RWPE2 (cell line): ENCODE results near the gene MACROD2.
A peak's percentile ranks its signal among the peaks of the same experiment; 100 is the strongest.

Source experiments
- ATAC-seq: fragments of 200-7000 bp; cut with Tn5 transposase; 3 replicates; pipeline ENCODE4 v1.9.1; 2021; ENCODE audit warnings: low read depth
- DNase-seq: peaks from one replicate; pipeline ENCODE4 v3.0.0-alpha.2; 2020; ENCODE audit warnings: low spot score
- H3K27ac ChIP-seq: fragments of 450-650 bp; 2 replicates; pipeline ENCODE4 v1.5.1; 2017; ENCODE audit warnings: mild to moderate bottlenecking; ENCODE audit not compliant: poor library complexity, severe bottlenecking
- H3K27me3 ChIP-seq: fragments of 250-450 bp; sonication (Bioruptor Pico); 2 replicates; pipeline ENCODE4 v1.5.1; 2021; ENCODE audit warnings: mild to moderate bottlenecking, moderate library complexity; ENCODE audit not compliant: insufficient read depth, poor library complexity, severe bottlenecking
- H3K36me3 ChIP-seq: fragments of 250-450 bp; sonication (Bioruptor Pico); 2 replicates; pipeline ENCODE4 v1.5.1; 2020; ENCODE audit warnings: low read depth, mild to moderate bottlenecking, moderate library complexity
- H3K4me1 ChIP-seq: fragments of 250-450 bp; sonication (Bioruptor Pico); 2 replicates; pipeline ENCODE4 v1.5.1; 2021; ENCODE audit warnings: mild to moderate bottlenecking, moderate library complexity; ENCODE audit not compliant: insufficient read depth, poor library complexity, severe bottlenecking
- H3K4me3 ChIP-seq: fragments of 250-450 bp; sonication (Bioruptor Pico); 2 replicates; pipeline ENCODE4 v1.5.1; 2021; ENCODE audit warnings: mild to moderate bottlenecking, moderate library complexity; ENCODE audit not compliant: severe bottlenecking
- H3K9me3 ChIP-seq: fragments of 250-450 bp; sonication (Bioruptor Pico); 2 replicates; pipeline ENCODE4 v1.5.1; 2021; ENCODE audit warnings: mild to moderate bottlenecking, moderate library complexity; ENCODE audit not compliant: severe bottlenecking
- TF ChIP-seq, protein P1 (sequence below): fragments of 450-650 bp; IDR thresholded peaks from one replicate; pipeline ENCODE4 v1.5.1; 2017; ENCODE audit warnings: mild to moderate bottlenecking, moderate library complexity; ENCODE audit not compliant: poor library complexity, severe bottlenecking

The MACROD2 gene

DNA sequence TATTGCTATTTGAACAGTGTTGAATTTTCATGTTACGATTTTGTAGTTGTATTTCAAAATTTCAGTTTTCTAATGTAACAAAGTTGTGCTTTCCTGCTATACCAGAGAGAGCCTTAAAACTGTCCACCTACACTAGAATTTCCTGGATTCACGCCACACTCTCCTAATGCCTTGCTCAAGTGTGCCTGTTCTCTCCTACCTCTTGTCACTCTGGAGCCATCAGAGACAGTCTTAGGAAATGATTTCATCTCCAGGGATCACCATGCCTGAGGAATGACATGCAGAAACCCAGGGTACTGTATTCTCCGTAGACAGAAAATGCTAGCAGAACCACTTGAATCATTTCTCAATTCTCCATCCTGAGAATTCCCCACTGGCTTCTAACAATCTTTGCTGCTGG, 1910.3 kb downstream of the MACROD2 start:
- H3K27ac ChIP-seq = no peak overlapping the region
- H3K9me3 ChIP-seq = no peaks in the 10 kb centered on the region
- no peak for ATAC-seq
- H3K27me3 ChIP-seq = no peaks in the 10 kb centered on the region
- H3K4me3 ChIP-seq = no peak overlapping the region
- DNase-seq = no peak
- no peaks in the 10 kb centered on the region for H3K36me3 ChIP-seq
- TF ChIP-seq, protein P1, sequence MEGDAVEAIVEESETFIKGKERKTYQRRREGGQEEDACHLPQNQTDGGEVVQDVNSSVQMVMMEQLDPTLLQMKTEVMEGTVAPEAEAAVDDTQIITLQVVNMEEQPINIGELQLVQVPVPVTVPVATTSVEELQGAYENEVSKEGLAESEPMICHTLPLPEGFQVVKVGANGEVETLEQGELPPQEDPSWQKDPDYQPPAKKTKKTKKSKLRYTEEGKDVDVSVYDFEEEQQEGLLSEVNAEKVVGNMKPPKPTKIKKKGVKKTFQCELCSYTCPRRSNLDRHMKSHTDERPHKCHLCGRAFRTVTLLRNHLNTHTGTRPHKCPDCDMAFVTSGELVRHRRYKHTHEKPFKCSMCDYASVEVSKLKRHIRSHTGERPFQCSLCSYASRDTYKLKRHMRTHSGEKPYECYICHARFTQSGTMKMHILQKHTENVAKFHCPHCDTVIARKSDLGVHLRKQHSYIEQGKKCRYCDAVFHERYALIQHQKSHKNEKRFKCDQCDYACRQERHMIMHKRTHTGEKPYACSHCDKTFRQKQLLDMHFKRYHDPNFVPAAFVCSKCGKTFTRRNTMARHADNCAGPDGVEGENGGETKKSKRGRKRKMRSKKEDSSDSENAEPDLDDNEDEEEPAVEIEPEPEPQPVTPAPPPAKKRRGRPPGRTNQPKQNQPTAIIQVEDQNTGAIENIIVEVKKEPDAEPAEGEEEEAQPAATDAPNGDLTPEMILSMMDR = no peak
- H3K4me1 ChIP-seq = no peaks in the 10 kb centered on the region

DNA sequence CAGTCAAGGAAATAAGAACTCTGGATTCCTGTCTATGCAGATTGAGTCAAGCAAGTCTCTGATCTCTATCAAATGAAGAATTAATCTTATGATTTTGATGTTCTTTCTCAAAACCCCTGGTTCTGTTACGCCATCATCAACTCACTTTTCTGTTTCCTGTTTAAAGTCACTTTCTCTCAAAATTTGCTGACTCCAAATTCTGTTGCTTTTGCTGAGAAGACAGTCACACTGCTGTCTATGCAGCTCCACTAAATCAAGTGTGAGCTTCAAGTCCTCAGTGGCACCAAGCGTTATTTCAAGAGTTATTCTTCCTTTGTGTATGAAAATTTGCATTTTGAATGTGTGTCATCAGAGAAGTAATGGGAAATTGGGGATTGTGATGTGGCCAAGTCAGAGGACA, 1914.7 kb downstream of the MACROD2 start:
- Histone ChIP-seq H3K27ac (no peak overlapping the region), H3K27me3 (no peaks in the 10 kb centered on the region), H3K4me1 (no peaks in the 10 kb centered on the region), H3K4me3 (no peak overlapping the region), H3K9me3 (no peaks in the 10 kb centered on the region), H3K36me3 (no peaks in the 10 kb centered on the region)
- TF ChIP-seq, protein P1 = no peak
- DNase-seq (no peak), ATAC-seq (no peak)

DNA sequence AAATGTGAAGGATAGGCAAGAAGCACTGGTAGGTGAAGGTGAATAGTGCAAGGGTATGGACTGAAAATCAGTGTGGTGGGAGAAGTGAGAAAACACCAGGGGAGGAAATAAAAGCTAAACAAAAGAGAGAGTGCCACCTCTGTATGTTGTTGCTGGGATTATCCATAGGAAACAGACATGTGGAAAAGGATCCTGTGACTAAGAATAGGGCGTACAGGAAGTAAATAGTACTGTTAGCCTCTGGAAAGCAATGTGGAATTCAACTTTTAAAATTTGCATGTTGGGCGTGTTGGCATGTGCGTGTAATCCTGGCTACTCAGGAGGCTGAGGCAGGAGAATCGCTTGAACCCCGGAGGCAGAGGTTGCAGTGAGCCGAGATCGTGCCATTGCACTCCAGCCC, 1916.3 kb downstream of the MACROD2 start:
- no peaks in the 10 kb centered on the region for H3K27me3 ChIP-seq
- ATAC-seq (no peak), DNase-seq (no peak)
- peaks cover 2% of the 10 kb centered on the region for H3K4me1 ChIP-seq
- H3K9me3 ChIP-seq = no peaks in the 10 kb centered on the region
- TF ChIP-seq, protein P1 = no peak
- no peak overlapping the region for H3K4me3 ChIP-seq
- H3K36me3 ChIP-seq = no peaks in the 10 kb centered on the region
- no peak overlapping the region for H3K27ac ChIP-seq

DNA sequence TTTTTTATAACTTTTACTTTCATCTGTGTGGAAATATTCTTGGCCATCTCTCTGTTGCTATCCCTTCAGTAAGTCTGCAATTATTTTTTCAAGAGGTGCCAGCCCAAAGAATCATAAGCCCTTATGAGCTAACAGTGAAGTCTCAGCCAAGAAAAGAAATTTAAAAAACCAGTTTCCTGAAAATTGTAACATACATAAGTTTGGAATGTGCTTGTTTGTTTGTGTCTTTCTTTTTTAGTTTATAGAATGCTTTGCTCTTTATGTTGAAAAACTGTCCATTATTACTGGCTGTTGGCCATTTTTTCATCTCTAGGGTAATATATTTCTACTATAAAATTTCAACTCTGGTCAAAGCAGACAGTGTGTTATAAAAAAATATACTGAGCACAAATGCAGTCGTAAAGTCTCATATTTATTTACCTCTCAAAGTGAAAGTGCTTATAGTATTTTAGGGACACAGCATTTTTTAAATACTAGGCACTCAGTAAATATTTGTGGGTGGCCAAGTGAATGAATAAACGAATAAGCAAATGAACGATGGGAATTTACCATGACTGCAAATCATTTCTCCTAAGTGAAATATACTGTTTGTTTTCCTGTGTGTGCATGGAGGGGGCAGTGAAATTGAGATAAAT, 1918.2 kb downstream of the MACROD2 start:
- no peak overlapping the region for H3K27ac ChIP-seq
- H3K36me3 ChIP-seq = no peaks in the 10 kb centered on the region
- no peaks in the 10 kb centered on the region for H3K9me3 ChIP-seq
- H3K4me1 ChIP-seq = peaks cover 2% of the 10 kb centered on the region
- no peaks in the 10 kb centered on the region for H3K27me3 ChIP-seq
- ATAC-seq (no peak), DNase-seq (no peak)
- TF ChIP-seq, protein P1 = no peak
- H3K4me3 ChIP-seq = no peak overlapping the region

DNA sequence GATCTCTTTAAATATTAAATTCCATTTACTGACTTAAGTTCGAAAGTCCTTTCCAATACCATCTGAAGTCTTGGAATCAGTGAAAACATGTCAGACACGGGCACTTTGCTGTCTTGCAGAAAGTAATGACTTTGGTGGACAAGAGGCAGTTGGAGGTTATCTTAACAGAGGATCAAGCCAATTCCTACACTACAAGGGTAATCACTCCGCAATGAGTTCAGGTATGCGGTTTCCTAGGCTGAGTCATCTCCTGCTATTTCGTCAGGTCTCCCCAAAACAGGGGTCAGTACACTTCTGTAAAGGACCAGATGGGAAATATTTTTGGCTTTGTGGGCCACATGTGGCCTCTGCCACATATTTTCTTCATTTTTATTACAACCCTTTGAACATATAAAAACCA, 1921.3 kb downstream of the MACROD2 start:
- H3K27me3 ChIP-seq = no peaks in the 10 kb centered on the region
- DNase-seq = no peak
- ATAC-seq = peak; percentile 80
- peaks cover 2% of the 10 kb centered on the region for H3K4me1 ChIP-seq
- H3K4me3 ChIP-seq = no peak overlapping the region
- TF ChIP-seq, protein P1 = no peak
- no peak overlapping the region for H3K27ac ChIP-seq
- H3K9me3 ChIP-seq = no peaks in the 10 kb centered on the region
- no peaks in the 10 kb centered on the region for H3K36me3 ChIP-seq
